HepG2 (cell line): ENCODE results near the gene COPS6. TPM values are rescaled to one million over a fixed set of nuclear protein-coding genes. Genes with fewer than 3 reads are reported as not detected.

Experiments
- ATF5 ChIP-seq: sonication (generic); formaldehyde crosslinking; IDR thresholded peaks from 2 replicates; pipeline ENCODE4 v1.4.0; 2020; ENCODE audit warnings: mild to moderate bottlenecking, low read depth, missing genetic modification reagents
- CEBPB ChIP-seq: IDR thresholded peaks from 2 replicates; pipeline ENCODE4 v1.6.1; 2011; ENCODE audit warnings: low read depth, low read length, improper control_type of control experiment, borderline replicate concordance
- CTCF ChIP-seq: sonication (generic); formaldehyde crosslinking; IDR thresholded peaks from 2 replicates; pipeline ENCODE4 v1.5.0; 2020; ENCODE audit warnings: mild to moderate bottlenecking, missing genetic modification reagents, moderate library complexity
- FOSL2 ChIP-seq: sonication (generic); formaldehyde crosslinking; IDR thresholded peaks from 2 replicates; pipeline ENCODE4 v1.4.0; 2020; ENCODE audit warnings: missing genetic modification reagents
- HCFC1 ChIP-seq: fragments of 150-350 bp; IDR thresholded peaks from 2 replicates; pipeline ENCODE4 v1.6.1; 2014; ENCODE audit warnings: low read depth, low read length
- HMGXB4 ChIP-seq, 2 experiments: sonication (generic) in 1 of 2; formaldehyde crosslinking in 1 of 2; IDR thresholded peaks; 2 replicates each; pipeline versions ENCODE4 v1.4.0 to v1.6.1; 2018 to 2020; ENCODE audit warnings: missing genetic modification reagents in 2 of 2, borderline replicate concordance in 1 of 2, low read depth in 1 of 2, mild to moderate bottlenecking in 1 of 2, missing biosample characterization in 1 of 2
- IKZF5 ChIP-seq: IDR thresholded peaks from 2 replicates; pipeline ENCODE4 v1.6.1; 2018; ENCODE audit warnings: missing genetic modification reagents, mild to moderate bottlenecking, missing compliant biosample characterization
- MAX ChIP-seq: IDR thresholded peaks from 2 replicates; pipeline ENCODE4 v1.6.1; 2012; ENCODE audit warnings: inconsistent platforms
- MBNL3 ChIP-seq: fragments of 250-450 bp; sonication (Bioruptor Pico); conservative IDR thresholded peaks from 2 replicates; pipeline ENCODE4 v1.8.0; 2022; ENCODE audit warnings: mild to moderate bottlenecking, inconsistent platforms
- NR2F6 ChIP-seq, 2 experiments: IDR thresholded peaks; 2 replicates each; pipeline ENCODE4 v1.6.1; 2016; ENCODE audit warnings: antibody characterized with exemption in 1 of 2, mild to moderate bottlenecking in 1 of 2
- ONECUT2 ChIP-seq: sonication (generic); formaldehyde crosslinking; IDR thresholded peaks from 2 replicates; pipeline ENCODE4 v1.4.0; 2020; ENCODE audit warnings: missing genetic modification reagents
- SAP130 ChIP-seq: IDR thresholded peaks from 2 replicates; pipeline ENCODE4 v1.6.1; 2016; ENCODE audit warnings: low read depth
- U2AF2 ChIP-seq: fragments of 200-400 bp; formaldehyde crosslinking; IDR thresholded peaks from 2 replicates; pipeline ENCODE4 v1.6.1; 2017; ENCODE audit warnings: low read depth, mild to moderate bottlenecking, low read length
- XBP1 ChIP-seq: sonication (generic); formaldehyde crosslinking; IDR thresholded peaks from 2 replicates; pipeline ENCODE4 v1.5.0; 2020; ENCODE audit warnings: missing genetic modification reagents
- ZNF260 ChIP-seq: sonication (generic); formaldehyde crosslinking; IDR thresholded peaks from 2 replicates; pipeline ENCODE4 v1.4.0; 2020; ENCODE audit warnings: missing genetic modification reagents, low read depth, mild to moderate bottlenecking, borderline replicate concordance
- ZNF572 ChIP-seq: sonication (generic); formaldehyde crosslinking; IDR thresholded peaks from 2 replicates; pipeline ENCODE4 v1.5.1; 2020; ENCODE audit warnings: mild to moderate bottlenecking, missing genetic modification reagents
- ZNF616 ChIP-seq: sonication (generic); formaldehyde crosslinking; IDR thresholded peaks from 2 replicates; pipeline ENCODE4 v1.5.0; 2020; ENCODE audit warnings: low read depth, mild to moderate bottlenecking, missing genetic modification reagents
- ZNF678 ChIP-seq: sonication (generic); formaldehyde crosslinking; IDR thresholded peaks from 2 replicates; pipeline ENCODE4 v1.4.0; 2020; ENCODE audit warnings: mild to moderate bottlenecking, missing genetic modification reagents
- ZNF746 ChIP-seq: sonication (generic); formaldehyde crosslinking; IDR thresholded peaks from 2 replicates; pipeline ENCODE4 v1.8.0; 2022; ENCODE audit warnings: mild to moderate bottlenecking, missing genetic modification reagents
- polyA plus RNA-seq, 8 experiments: library from polyadenylated mRNA; depleted of rRNA in 3 of 8; stranded (reverse) in 7 of 8; unstranded in 1 of 8; fragments of >200 nt; fragmentation: Illumina TruSeq in 4 of 8; extraction: Trizol in 4 of 8; gene quantifications; 2 replicates each; pipeline versions ENCODE4 v1.2.1 to v1.2.3, GENCODE V29; 2011 to 2016; ENCODE audit warnings: low read depth in 4 of 8, missing spikeins in 1 of 8, mixed read lengths in 1 of 8; ENCODE audit not compliant: insufficient read depth in 1 of 8
- total RNA-seq, 5 experiments: library from RNA; depleted of rRNA; stranded (reverse); fragments of >200 nt; fragmentation: Illumina TruSeq; extraction: Trizol; gene quantifications; 2 replicates each; pipeline ENCODE4 v1.2.3, GENCODE V29; 2016; ENCODE audit warnings: low read depth in 1 of 5
- TF ChIP-seq, protein P1 (sequence below): IDR thresholded peaks from 2 replicates; pipeline ENCODE4 v1.6.1; 2016
- TF ChIP-seq, protein P2 (sequence below): sonication (generic); formaldehyde crosslinking; conservative IDR thresholded peaks from 2 replicates; pipeline ENCODE4 v1.8.0; 2022; ENCODE audit warnings: mild to moderate bottlenecking, moderate library complexity, missing genetic modification reagents

The COPS6 gene
- total and polyA plus RNA-seq, 2 of the 13 experiments (the other 11 are each of a cell fraction or from before 2014, with no cell fraction given) = 33.4 to 117 TPM

DNA sequence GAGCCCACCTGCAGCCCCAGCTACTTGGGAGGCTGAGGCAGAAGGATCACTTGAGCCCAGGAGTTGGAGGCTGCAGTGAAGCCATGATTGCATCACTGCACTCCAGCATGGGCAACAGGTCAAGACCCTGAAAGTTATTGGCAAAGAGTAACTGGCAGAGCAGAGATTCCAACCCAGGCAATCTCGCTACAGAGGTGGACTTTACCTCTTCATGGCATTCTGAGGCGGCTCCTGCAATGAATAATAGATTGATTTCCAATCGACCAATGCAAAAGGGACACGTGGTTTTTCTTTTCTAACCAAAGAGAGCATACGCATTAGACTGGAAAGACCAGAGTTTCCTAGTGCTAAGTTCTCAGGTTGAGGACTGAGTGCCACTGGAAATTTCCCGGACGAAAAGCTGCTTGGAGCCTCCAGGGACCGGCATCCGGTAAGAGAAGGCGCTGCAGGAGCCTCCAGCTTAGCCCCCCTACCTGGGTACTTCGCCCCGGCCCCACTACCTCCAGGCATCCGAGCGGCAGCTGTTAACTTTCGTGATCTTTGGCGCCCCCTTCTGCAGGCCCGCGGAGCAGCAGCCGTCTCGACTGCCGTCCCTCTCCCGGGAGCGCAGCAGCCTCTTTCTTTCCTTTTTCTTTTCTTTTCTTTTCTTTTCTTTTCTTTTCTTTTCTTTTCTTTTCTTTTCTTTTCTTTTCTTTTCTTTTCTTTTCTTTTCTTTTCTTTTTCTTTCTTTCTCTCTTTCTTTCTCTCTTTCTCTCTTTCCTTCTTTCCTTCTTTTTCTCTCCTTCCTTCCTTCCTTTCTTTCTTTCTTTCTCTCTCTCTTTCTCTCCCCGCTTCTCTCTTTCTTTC lies 42.1 kb downstream of the COPS6 start (continued):
- TF ChIP-seq IKZF5 (CRISPR knock-in tag) = peak; percentile 40; the same call in 1 of the 2 replicates
- TF ChIP-seq XBP1 = peak; percentile 96
- TF ChIP-seq HMGXB4 (CRISPR knock-in tag; IDR thresholded peaks at IDR 0.05; ENCODE audit: borderline replicate concordance in 1 of 2, low read depth in 1 of 2) = peak; percentile 67 to 77; a peak in 3 of 4 replicates
- no peak for TF ChIP-seq ZNF572 (CRISPR knock-in tag)
- TF ChIP-seq, protein P1, sequence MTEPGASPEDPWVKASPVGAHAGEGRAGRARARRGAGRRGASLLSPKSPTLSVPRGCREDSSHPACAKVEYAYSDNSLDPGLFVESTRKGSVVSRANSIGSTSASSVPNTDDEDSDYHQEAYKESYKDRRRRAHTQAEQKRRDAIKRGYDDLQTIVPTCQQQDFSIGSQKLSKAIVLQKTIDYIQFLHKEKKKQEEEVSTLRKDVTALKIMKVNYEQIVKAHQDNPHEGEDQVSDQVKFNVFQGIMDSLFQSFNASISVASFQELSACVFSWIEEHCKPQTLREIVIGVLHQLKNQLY (CRISPR knock-in tag) = no peak
- TF ChIP-seq MBNL3 (CRISPR knock-in tag) = no peak
- TF ChIP-seq ZNF616 = no peak
- TF ChIP-seq ATF5 (CRISPR knock-in tag) = no peak
- TF ChIP-seq, protein P2, sequence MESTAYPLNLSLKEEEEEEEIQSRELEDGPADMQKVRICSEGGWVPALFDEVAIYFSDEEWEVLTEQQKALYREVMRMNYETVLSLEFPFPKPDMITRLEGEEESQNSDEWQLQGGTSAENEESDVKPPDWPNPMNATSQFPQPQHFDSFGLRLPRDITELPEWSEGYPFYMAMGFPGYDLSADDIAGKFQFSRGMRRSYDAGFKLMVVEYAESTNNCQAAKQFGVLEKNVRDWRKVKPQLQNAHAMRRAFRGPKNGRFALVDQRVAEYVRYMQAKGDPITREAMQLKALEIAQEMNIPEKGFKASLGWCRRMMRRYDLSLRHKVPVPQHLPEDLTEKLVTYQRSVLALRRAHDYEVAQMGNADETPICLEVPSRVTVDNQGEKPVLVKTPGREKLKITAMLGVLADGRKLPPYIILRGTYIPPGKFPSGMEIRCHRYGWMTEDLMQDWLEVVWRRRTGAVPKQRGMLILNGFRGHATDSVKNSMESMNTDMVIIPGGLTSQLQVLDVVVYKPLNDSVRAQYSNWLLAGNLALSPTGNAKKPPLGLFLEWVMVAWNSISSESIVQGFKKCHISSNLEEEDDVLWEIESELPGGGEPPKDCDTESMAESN = no peak
- no peak for TF ChIP-seq ZNF260 (CRISPR knock-in tag)
- TF ChIP-seq NR2F6 (IDR thresholded peaks at IDR 0.05) = peak; percentile 43; the same call in 1 of the 2 replicates
- peak; percentile 47 for TF ChIP-seq NR2F6 (CRISPR knock-in tag; IDR thresholded peaks at IDR 0.05)
- TF ChIP-seq CEBPB = peak; percentile 92
- no peak for TF ChIP-seq HCFC1
- TF ChIP-seq CTCF (CRISPR knock-in tag) = peak; percentile 91
- peak; percentile 95 for TF ChIP-seq U2AF2
- peak; percentile 59; the same call in 1 of the 2 replicates for TF ChIP-seq ONECUT2 (CRISPR knock-in tag)
- TF ChIP-seq ZNF746 (CRISPR knock-in tag) = no peak
- TF ChIP-seq ZNF678 = no peak
- peak; percentile 38; the same call in 1 of the 2 replicates for TF ChIP-seq MAX
- peak; percentile 40 for TF ChIP-seq SAP130
- 0 out of 2 replicates have a peak, but pooled peaks have one; percentile 4 for TF ChIP-seq FOSL2 (CRISPR knock-in tag)
